HEK293 (cell line): ENCODE results near the gene GSTM1.
A peak's percentile ranks its signal among the peaks of the same experiment; 100 is the strongest.

Experiments
- CTCF ChIA-PET: fragments of 350-600 bp; formaldehyde crosslinking; extraction: SDS; loops from one replicate; lab custom pipeline; 2021; ENCODE audit warnings: antibody characterized with exemption; lab: Yijun Ruan, JAX
- POLR2A ChIA-PET: fragments of 300-600 bp; formaldehyde crosslinking; extraction: SDS; loops from one replicate; lab custom pipeline; 2020; ENCODE audit warnings: antibody characterized with exemption, inconsistent platforms; lab: Yijun Ruan, JAX
- H3K27ac ChIP-seq: fragments of 200-500 bp; sonication (Bioruptor generic); 2 replicates; pipeline ENCODE4 v1.5.1; 2014; ENCODE audit warnings: low read depth, low read length, control low read depth, inconsistent platforms; ENCODE audit errors: extremely low read depth
- H3K36me3 ChIP-seq, 2 experiments: fragments of 200-500 bp in 1 of 2; sonication (Bioruptor generic) in 1 of 2; 1 replicate in 1 of 2; 2 replicates in 1 of 2; pipeline ENCODE4 v1.5.1; 2014 to 2017; ENCODE audit warnings: inconsistent platforms in 2 of 2, low read length in 2 of 2; ENCODE audit not compliant: control insufficient read depth in 2 of 2, insufficient read depth in 1 of 2
- H3K4me1 ChIP-seq: fragments of 200-500 bp; sonication (Bioruptor generic); 2 replicates; pipeline ENCODE4 v1.5.1; 2014; ENCODE audit warnings: mild to moderate bottlenecking, low read length, inconsistent platforms; ENCODE audit not compliant: control insufficient read depth, insufficient read depth
- H3K4me3 ChIP-seq: 2 replicates; pipeline ENCODE4 v1.5.1; 2011; ENCODE audit warnings: low read depth, mild to moderate bottlenecking, control low read depth, low read length, moderate library complexity
- H3K9me3 ChIP-seq: fragments of 200-500 bp; sonication (Bioruptor generic); 2 replicates; pipeline ENCODE4 v1.5.1; 2014; ENCODE audit warnings: low read depth, low read length, inconsistent platforms; ENCODE audit not compliant: control insufficient read depth, insufficient read depth
- GFI1B ChIP-seq: fragments of 450-650 bp; formaldehyde crosslinking; IDR thresholded peaks from 2 replicates; pipeline ENCODE4 v1.5.1; 2016; ENCODE audit warnings: missing biosample characterization, missing genetic modification characterization
- REST ChIP-seq: fragments of 450-650 bp; formaldehyde crosslinking; IDR thresholded peaks from 2 replicates; pipeline ENCODE4 v1.5.1; 2016; ENCODE audit warnings: missing biosample characterization, missing genetic modification characterization
- TRIM28 ChIP-seq: IDR thresholded peaks from 2 replicates; pipeline ENCODE4 v1.6.1; 2011; ENCODE audit warnings: low read length, control low read depth, borderline replicate concordance
- ZBTB1 ChIP-seq: fragments of 450-650 bp; formaldehyde crosslinking; IDR thresholded peaks from 2 replicates; pipeline ENCODE4 v1.5.1; 2016; ENCODE audit warnings: missing biosample characterization, missing genetic modification characterization
- ZNF19 ChIP-seq: fragments of 450-650 bp; formaldehyde crosslinking; IDR thresholded peaks from 2 replicates; pipeline ENCODE4; 2016; ENCODE audit warnings: missing biosample characterization, missing genetic modification characterization, low read depth
- ZNF2 ChIP-seq: fragments of 450-650 bp; formaldehyde crosslinking; IDR thresholded peaks from 2 replicates; pipeline ENCODE4 v1.5.1; 2016; ENCODE audit warnings: missing biosample characterization, missing genetic modification characterization
- ZNF23 ChIP-seq: fragments of 450-650 bp; formaldehyde crosslinking; IDR thresholded peaks from 2 replicates; pipeline ENCODE4 v1.5.1; 2016; ENCODE audit warnings: missing biosample characterization, missing genetic modification characterization, borderline replicate concordance
- ZNF239 ChIP-seq: fragments of 450-650 bp; formaldehyde crosslinking; IDR thresholded peaks from 2 replicates; pipeline ENCODE4 v1.5.1; 2016; ENCODE audit warnings: missing biosample characterization, missing genetic modification characterization
- ZNF354C ChIP-seq: fragments of 450-650 bp; formaldehyde crosslinking; IDR thresholded peaks from 2 replicates; pipeline ENCODE4 v1.5.1; 2016; ENCODE audit warnings: missing biosample characterization, missing genetic modification characterization, low read depth, borderline replicate concordance
- ZNF426 ChIP-seq: fragments of 450-650 bp; formaldehyde crosslinking; IDR thresholded peaks from 2 replicates; pipeline ENCODE4 v1.5.1; 2017; ENCODE audit warnings: missing biosample characterization, missing genetic modification characterization, mild to moderate bottlenecking, inconsistent platforms, moderate library complexity
- ZNF544 ChIP-seq: fragments of 450-650 bp; formaldehyde crosslinking; IDR thresholded peaks from 2 replicates; pipeline ENCODE4 v1.5.0; 2017; ENCODE audit warnings: missing biosample characterization, missing genetic modification characterization
- ZNF561 ChIP-seq: fragments of 450-650 bp; IDR thresholded peaks from 2 replicates; pipeline ENCODE4 v1.5.1; 2018; ENCODE audit warnings: missing biosample characterization, missing genetic modification characterization, borderline replicate concordance
- ZNF654 ChIP-seq: fragments of 450-650 bp; formaldehyde crosslinking; IDR thresholded peaks from 2 replicates; pipeline ENCODE4 v1.5.1; 2016; ENCODE audit warnings: low read depth, missing biosample characterization, missing genetic modification characterization
- ZNF704 ChIP-seq: fragments of 450-650 bp; formaldehyde crosslinking; IDR thresholded peaks from 2 replicates; pipeline ENCODE4 v1.5.1; 2016; ENCODE audit warnings: missing biosample characterization, missing genetic modification characterization

Gene GSTM1

GRCh38 chr1:109725510-109725909, 37.9 kb downstream of the GSTM1 start:
- H3K4me1 ChIP-seq, result no peaks in the 10 kb centered on the region
- no peak overlapping the region for H3K4me3 ChIP-seq
- H3K27ac ChIP-seq, result no peak overlapping the region
- TF ChIP-seq ZNF544 (tag by site-specific recombination) (0 out of 2 replicates have a peak, but pooled peaks have one; percentile 36), ZNF426 (tag by site-specific recombination) (no peak)
- ChIA-PET CTCF (interaction anchor here (1.4 kb wide), 1 partner anchor 86 kb away, joined by 3 read pairs; no protein-coding TSS in a partner anchor), POLR2A (no interaction called here)
- no peaks in the 10 kb centered on the region for H3K36me3 ChIP-seq
- no peaks in the 10 kb centered on the region for H3K9me3 ChIP-seq

- Histone ChIP-seq H3K4me3 (no peak overlapping the region), H3K9me3 (no peaks in the 10 kb centered on the region), H3K27ac (no peak overlapping the region), H3K4me1 (no peaks in the 10 kb centered on the region), H3K36me3 (no peaks in the 10 kb centered on the region)
- ChIA-PET POLR2A (no interaction called here), CTCF (interaction anchor here (1.4 kb wide), 1 partner anchor 87 kb away, joined by 3 read pairs; no protein-coding TSS in a partner anchor)
- no peak for TF ChIP-seq ZNF239 (tag by site-specific recombination)
- no peak for TF ChIP-seq ZNF561 (tag by site-specific recombination)
- no peak for TF ChIP-seq ZNF2 (tag by site-specific recombination)
- no peak for TF ChIP-seq ZNF19 (tag by site-specific recombination)
- TF ChIP-seq GFI1B, result no peak
Measured at GRCh38 chr1:109726007-109726406, 38.4 kb downstream of the GSTM1 start.

GRCh38 chr1:109726728-109727373, 39.2 kb downstream of the GSTM1 start:
- no peaks in the 10 kb centered on the region for H3K9me3 ChIP-seq
- no peaks in the 10 kb centered on the region for H3K36me3 ChIP-seq
- no peaks in the 10 kb centered on the region for H3K4me1 ChIP-seq
- H3K4me3 ChIP-seq, result no peak overlapping the region
- POLR2A ChIA-PET, result no interaction called here
- TF ChIP-seq REST (tag by site-specific recombination) (no peak), ZNF704 (tag by site-specific recombination) (no peak), TRIM28 (0 out of 2 replicates have a peak, but pooled peaks have one; percentile 52), ZBTB1 (tag by site-specific recombination) (no peak)
- TF ChIP-seq, all 188 proteins: peak for 1
- H3K27ac ChIP-seq, result no peak overlapping the region
- CTCF ChIA-PET, result interaction anchor here (0.6 to 1.4 kb wide), 4 partner anchors 44 to 728 kb away, joined by 3 read pairs; no protein-coding TSS in a partner anchor

- POLR2A ChIA-PET, result no interaction called here
- no peaks in the 10 kb centered on the region for H3K9me3 ChIP-seq
- H3K4me3 ChIP-seq, result no peak overlapping the region
- CTCF ChIA-PET, result interaction anchor here (0.9 to 2.9 kb wide), 3 partner anchors 69 to 183 kb away, joined by 3 to 6 read pairs (median 4); no protein-coding TSS in a partner anchor
- H3K27ac ChIP-seq, result no peak overlapping the region
- H3K36me3 ChIP-seq, result no peaks in the 10 kb centered on the region
- TF ChIP-seq ZNF654 (tag by site-specific recombination), result no peak
- TF ChIP-seq ZNF354C, result no peak
- TF ChIP-seq ZNF23, result no peak
- no peaks in the 10 kb centered on the region for H3K4me1 ChIP-seq
Measured at GRCh38 chr1:109728870-109729269, 41.3 kb downstream of the GSTM1 start.
